ENCODE results near the gene TNFAIP3.
"Not testable (repeated sequence)": the region's sequence is repeated elsewhere in the genome, so short reads cannot be mapped to it uniquely, and the experiment has no call there.

Gene TNFAIP3

GRCh38 chr6:137876547-137876946 lies 9.5 kb downstream of the TNFAIP3 start:
- in situ Hi-C loops (cut with HindIII; ENCODE audit: low sequenced_read_pairs), result no loop called here

- in situ Hi-C loops (cut with HindIII; ENCODE audit: low sequenced_read_pairs), result no loop called here
Measured at GRCh38 chr6:137877113-137877512, 10.1 kb downstream of the TNFAIP3 start.

- in situ Hi-C loops (cut with HindIII; ENCODE audit: low sequenced_read_pairs), result no loop called here
Measured at GRCh38 chr6:137877606-137878005, 10.5 kb downstream of the TNFAIP3 start.

- in situ Hi-C loops (cut with HindIII; ENCODE audit: low sequenced_read_pairs), result no loop called here
Measured at GRCh38 chr6:137878029-137878428, 11.0 kb downstream of the TNFAIP3 start.

DNA sequence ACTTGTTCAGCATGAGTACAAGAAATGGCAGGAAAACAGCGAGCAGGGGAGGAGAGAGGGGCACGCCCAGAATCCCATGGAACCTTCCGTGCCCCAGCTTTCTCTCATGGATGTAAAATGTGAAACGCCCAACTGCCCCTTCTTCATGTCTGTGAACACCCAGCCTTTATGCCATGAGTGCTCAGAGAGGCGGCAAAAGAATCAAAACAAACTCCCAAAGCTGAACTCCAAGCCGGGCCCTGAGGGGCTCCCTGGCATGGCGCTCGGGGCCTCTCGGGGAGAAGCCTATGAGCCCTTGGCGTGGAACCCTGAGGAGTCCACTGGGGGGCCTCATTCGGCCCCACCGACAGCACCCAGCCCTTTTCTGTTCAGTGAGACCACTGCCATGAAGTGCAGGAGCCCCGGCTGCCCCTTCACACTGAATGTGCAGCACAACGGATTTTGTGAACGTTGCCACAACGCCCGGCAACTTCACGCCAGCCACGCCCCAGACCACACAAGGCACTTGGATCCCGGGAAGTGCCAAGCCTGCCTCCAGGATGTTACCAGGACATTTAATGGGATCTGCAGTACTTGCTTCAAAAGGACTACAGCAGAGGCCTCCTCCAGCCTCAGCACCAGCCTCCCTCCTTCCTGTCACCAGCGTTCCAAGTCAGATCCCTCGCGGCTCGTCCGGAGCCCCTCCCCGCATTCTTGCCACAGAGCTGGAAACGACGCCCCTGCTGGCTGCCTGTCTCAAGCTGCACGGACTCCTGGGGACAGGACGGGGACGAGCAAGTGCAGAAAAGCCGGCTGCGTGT lies 11.6 kb downstream of the TNFAIP3 start:
- in situ Hi-C loops (cut with HindIII; ENCODE audit: low sequenced_read_pairs), result no loop called here

DNA sequence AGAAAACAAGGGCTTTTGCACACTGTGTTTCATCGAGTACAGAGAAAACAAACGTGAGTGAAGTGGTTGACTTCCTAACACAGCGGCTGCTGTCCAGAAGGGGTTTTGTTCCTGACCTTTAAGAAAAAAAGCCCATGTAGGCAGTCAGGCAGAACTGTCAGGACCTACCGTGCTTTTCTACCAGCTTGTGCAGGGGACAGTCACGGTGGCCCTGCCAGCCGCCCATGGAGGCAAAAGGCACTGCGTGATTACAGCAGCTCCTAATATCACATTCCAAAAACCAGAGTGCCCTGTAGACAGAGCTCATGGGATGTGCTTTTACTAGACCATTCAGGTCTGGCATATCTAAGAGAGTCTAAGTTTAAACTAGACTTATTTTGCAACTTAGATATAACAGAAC lies 12.2 kb downstream of the TNFAIP3 start:
- in situ Hi-C loops (cut with HindIII; ENCODE audit: low sequenced_read_pairs), result no loop called here

DNA sequence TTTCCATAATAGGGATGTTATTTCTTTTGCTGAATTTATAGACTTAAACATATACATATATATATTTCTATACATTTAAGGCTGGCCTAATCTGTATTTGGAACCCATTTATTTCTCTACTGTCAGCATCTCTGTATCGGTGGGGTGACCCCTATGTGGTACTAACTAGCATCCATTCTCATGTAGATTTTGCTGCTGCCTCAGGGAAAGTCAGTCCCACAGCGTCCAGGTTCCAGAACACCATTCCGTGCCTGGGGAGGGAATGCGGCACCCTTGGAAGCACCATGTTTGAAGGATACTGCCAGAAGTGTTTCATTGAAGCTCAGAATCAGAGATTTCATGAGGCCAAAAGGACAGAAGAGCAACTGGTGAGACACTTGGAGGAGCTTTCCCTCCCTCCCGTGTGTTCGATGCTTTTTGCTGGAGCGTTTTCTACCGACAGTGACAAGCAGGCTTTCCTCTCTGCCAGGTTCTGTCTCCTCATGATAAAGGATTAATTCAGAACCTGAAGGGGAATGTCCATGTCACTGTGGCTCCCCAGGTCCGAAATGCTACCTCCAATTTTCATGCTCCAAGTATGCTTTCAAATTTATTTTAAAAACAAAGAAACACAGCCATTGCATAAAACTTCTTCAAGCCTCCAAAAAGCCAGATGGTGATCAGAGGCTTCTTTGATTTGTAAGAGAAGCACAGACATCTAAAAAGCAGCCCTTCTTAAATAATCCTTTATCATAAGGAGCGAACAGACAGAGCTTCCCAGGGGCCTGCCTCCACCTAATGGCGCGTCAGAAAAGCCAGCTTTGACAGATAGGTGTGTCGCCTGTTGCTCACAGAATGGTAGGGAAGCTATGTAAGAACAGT lies 13.1 kb downstream of the TNFAIP3 start:
- in situ Hi-C loops (cut with HindIII; ENCODE audit: low sequenced_read_pairs), result no loop called here

DNA sequence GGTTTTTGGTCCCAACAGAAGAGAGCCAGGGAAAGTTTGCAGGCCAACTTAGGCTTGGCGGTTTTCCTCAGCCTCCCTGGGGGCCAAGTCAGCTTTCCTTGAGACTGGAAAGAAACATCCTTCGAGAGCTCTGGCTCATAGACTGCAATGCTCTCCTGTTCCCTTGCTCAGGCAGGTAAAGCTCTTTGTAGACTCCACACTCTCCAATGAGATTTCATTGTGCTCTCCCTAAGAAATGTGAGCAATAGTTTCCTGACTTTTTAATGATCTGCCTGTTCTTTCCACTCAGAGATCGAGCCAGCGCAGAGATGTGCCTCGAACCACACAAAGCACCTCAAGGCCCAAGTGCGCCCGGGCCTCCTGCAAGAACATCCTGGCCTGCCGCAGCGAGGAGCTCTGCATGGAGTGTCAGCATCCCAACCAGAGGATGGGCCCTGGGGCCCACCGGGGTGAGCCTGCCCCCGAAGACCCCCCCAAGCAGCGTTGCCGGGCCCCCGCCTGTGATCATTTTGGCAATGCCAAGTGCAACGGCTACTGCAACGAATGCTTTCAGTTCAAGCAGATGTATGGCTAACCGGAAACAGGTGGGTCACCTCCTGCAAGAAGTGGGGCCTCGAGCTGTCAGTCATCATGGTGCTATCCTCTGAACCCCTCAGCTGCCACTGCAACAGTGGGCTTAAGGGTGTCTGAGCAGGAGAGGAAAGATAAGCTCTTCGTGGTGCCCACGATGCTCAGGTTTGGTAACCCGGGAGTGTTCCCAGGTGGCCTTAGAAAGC lies 13.9 kb downstream of the TNFAIP3 start:
- in situ Hi-C loops (cut with HindIII; ENCODE audit: low sequenced_read_pairs), result no loop called here

DNA sequence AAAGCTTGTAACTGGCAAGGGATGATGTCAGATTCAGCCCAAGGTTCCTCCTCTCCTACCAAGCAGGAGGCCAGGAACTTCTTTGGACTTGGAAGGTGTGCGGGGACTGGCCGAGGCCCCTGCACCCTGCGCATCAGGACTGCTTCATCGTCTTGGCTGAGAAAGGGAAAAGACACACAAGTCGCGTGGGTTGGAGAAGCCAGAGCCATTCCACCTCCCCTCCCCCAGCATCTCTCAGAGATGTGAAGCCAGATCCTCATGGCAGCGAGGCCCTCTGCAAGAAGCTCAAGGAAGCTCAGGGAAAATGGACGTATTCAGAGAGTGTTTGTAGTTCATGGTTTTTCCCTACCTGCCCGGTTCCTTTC lies 14.4 kb downstream of the TNFAIP3 start:
- in situ Hi-C loops (cut with HindIII; ENCODE audit: low sequenced_read_pairs), result no loop called here

GRCh38 chr6:137882225-137882961 lies 15.3 kb downstream of the TNFAIP3 start:
- in situ Hi-C loops (cut with HindIII; ENCODE audit: low sequenced_read_pairs), result no loop called here

GRCh38 chr6:137883400-137884148 lies 16.5 kb downstream of the TNFAIP3 start:
- in situ Hi-C loops (cut with HindIII; ENCODE audit: low sequenced_read_pairs), result no loop called here

GRCh38 chr6:137884149-137884909 lies 17.3 kb downstream of the TNFAIP3 start:
- in situ Hi-C loops (cut with HindIII; ENCODE audit: low sequenced_read_pairs), result no loop called here

- in situ Hi-C loops (cut with HindIII; ENCODE audit: low sequenced_read_pairs), result not testable (repeated sequence)
Measured at GRCh38 chr6:137884910-137885229, 17.8 kb downstream of the TNFAIP3 start.

GRCh38 chr6:137886226-137886625 lies 19.2 kb downstream of the TNFAIP3 start:
- in situ Hi-C loops (cut with HindIII; ENCODE audit: low sequenced_read_pairs), result not testable (repeated sequence)

DNA sequence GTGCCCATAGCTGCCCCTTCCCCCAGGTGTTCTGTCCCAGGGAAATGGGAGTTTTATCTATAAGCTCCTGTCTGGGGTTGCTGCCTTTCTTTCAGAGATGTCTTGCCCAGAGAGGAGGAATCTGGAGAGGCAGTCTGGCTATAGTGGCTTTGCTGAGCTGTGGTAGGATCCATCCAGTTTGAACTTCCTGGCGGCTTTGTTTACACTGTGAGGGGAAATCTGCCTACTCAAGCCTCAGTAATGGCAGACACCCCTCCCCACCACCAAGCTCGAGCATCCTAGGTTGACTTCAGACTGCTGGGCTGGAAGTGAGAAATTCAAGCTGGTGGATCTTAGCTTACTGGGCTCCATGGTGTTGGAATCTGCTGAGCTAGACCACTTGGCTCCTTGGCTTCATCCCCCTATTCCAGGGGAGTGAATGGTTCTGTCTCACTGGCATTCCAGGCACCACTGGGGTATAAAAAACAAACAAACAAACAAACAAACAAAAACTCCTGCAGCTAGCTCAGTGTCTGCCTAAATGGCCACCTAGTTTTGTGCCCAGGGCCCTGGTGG lies 24.0 kb downstream of the TNFAIP3 start:
- in situ Hi-C loops (cut with HindIII; ENCODE audit: low sequenced_read_pairs), result no loop called here

- in situ Hi-C loops (cut with HindIII; ENCODE audit: low sequenced_read_pairs), result no loop called here
Measured at GRCh38 chr6:137892271-137892708, 25.2 kb downstream of the TNFAIP3 start.

- in situ Hi-C loops (cut with HindIII; ENCODE audit: low sequenced_read_pairs), result no loop called here
Measured at GRCh38 chr6:137893181-137893580, 26.1 kb downstream of the TNFAIP3 start.

DNA sequence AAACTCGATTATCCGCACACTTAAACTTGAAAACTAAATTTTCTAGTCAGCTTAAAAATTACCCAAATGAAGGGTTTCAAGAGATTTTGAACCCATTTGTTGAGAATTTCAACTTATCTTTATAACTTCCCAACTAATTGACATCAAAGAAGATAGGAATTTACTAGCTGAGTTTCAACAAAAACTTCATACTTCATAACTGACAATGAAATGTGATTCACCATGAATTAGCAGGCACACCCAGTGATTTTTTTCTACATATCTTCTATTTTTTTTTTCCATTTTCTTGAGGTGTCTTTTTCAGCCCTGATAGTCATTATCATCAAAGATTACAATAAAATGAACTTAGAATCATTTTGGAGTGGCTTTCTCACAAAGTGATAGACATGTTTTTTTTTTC lies 26.7 kb downstream of the TNFAIP3 start:
- in situ Hi-C loops (cut with HindIII; ENCODE audit: low sequenced_read_pairs), result no loop called here

DNA sequence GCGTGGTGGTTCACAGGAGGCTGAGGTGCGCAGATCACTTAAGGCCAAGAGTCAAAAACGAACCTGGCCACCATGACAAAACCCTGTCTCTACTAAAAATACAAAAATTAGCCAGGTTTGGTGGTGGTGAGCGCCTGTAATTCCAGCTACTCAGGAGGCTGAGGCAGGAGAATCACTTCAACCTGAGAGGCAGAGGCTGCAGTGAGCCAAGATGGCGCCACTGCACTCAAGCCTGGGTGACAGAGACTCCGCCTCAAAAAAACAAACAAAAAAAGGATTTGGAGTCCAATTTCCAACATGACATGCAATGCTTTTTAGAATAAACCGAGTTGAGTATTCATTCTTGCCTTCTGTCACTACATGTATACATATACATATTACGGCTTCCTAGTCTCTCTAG lies 27.3 kb downstream of the TNFAIP3 start:
- in situ Hi-C loops (cut with HindIII; ENCODE audit: low sequenced_read_pairs), result not testable (repeated sequence)
